Measurements from ENCODE around the gene BMX.

BMX gene

GRCh38 chrX:15570145-15570544, 69.5 kb downstream of the BMX start:
- no peak for DNase-seq (ENCODE audit: low spot score)

GRCh38 chrX:15574017-15574416, 73.4 kb downstream of the BMX start:
- DNase-seq (ENCODE audit: low spot score), result no peak

GRCh38 chrX:15576019-15576418, 75.4 kb downstream of the BMX start:
- DNase-seq (ENCODE audit: low spot score), result no peak

GRCh38 chrX:15579778-15580747, 79.5 kb downstream of the BMX start:
- no peak for DNase-seq (ENCODE audit: low spot score)

- DNase-seq (ENCODE audit: low spot score), result no peak
These were observed 93.8 kb downstream of the BMX start for GRCh38 chrX:15594371-15594770.

- no peak for DNase-seq (ENCODE audit: low spot score)
These were observed 97.4 kb downstream of the BMX start for GRCh38 chrX:15598026-15598425.

- DNase-seq (ENCODE audit: low spot score), result no peak
These were observed 98.9 kb downstream of the BMX start for GRCh38 chrX:15599461-15599860.

- no peak for DNase-seq (ENCODE audit: low spot score)
These were observed 99.4 kb downstream of the BMX start for GRCh38 chrX:15600049-15600448.

GRCh38 chrX:15600745-15601144, 100.1 kb downstream of the BMX start, which contains the start of gene ACE2:
ACE2 (minus strand) TSS chrX:15600960; CDS start chrX:15600911, 49 bp downstream.
- no peak for DNase-seq (ENCODE audit: low spot score)

GRCh38 chrX:15601932-15602331, 101.3 kb downstream of the BMX start:
- DNase-seq (ENCODE audit: low spot score), result no peak

- no peak for DNase-seq (ENCODE audit: low spot score)
These were observed 102.2 kb downstream of the BMX start for GRCh38 chrX:15602761-15603160.

GRCh38 chrX:15605226-15605625, 104.6 kb downstream of the BMX start:
- no peak for DNase-seq (ENCODE audit: low spot score)
